ENCODE measurements around the gene NRXN3.
"Not testable (repeated sequence)": the region's sequence is repeated elsewhere in the genome, so short reads cannot be mapped to it uniquely, and the experiment has no call there.

Gene NRXN3

GRCh38 chr14:79735121-79735520 is 1564.9 kb downstream of the NRXN3 start:
- DNase-seq (ENCODE audit: low spot score), result no peak

DNA sequence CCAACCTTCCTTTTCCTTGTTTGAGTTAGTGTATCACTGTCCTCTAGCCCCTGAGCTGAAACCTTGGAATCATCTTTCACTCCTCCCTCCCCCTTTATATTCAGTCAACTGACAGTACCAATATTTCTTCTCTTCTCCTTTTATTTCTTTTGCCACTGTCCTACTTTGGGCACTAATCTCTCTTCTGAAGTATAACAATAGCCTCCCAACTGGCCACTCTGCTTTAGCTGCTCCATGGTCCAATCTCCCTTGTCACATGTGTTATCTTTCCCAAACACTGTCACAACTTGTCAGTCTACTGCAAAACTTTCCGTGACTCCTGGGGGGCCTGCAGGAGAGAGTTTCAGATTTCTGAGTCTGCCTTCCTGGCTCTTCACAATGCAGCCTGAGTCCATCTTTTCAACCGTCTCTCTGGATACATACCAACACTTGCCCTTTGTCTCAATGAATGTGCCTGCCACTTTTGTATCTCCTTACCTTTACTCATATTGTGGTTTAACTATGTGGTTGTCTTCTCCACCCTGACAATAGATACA is 1570.0 kb downstream of the NRXN3 start:
- no peak for DNase-seq (ENCODE audit: low spot score)

DNA sequence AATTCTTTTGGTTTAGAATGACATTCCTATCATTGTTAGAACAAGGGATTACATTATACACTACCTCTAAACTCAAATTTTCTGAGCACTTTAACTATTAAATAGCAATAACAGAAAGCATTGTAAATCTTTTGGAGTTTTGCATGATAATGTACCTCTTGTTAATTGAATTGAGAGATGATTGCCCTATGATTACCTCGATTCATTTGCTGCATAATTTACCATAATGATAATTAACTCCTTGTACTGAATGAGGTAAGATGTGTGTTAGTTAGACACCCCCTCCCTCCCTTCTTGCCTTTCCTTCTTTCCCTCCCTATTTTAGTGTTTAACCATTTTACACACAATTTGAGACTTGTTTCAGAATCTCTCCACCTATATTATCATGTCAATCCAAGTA is 1572.0 kb downstream of the NRXN3 start:
- no peak for DNase-seq (ENCODE audit: low spot score)

- no peak for DNase-seq (ENCODE audit: low spot score)
Observed at GRCh38 chr14:79745046-79745445, 1574.9 kb downstream of the NRXN3 start.

DNA sequence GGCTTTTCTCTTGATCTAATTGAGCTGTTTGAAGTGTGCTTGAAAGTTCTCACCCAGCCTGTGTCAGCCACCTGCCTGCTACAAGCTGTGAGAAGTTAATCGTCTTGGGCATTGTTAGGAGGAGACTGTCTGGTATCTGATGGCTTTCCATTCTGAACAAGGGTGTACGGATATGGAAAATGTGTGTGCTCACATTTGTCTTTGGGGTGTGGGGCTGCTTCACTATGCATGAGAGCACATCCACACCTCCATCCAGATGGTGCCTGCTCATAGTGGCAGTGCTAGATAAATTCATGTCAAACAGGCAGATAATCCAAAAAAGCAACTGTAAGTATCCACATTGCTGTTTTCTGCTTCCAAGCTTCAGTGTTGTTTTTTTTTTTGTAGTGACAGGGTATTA is 1578.9 kb downstream of the NRXN3 start:
- no peak for DNase-seq (ENCODE audit: low spot score)

DNA sequence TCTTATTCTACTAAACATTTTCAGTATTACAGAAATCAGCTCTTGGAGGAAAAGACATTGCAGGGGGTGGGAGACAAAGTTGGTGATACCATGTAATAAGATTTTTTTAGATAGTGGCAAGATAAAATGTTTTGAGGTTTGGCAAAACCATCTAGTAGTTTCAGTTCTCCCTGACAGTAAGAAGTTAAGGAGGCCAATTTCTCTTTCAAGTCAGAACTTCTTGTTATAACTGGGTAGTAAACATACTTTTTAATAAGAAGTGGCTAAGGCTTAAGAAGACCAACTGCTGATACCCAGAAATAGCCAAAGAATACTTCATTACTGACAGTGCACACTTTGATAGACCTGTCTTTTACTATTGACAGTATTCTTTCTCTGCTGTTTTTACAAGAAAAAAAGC is 1588.8 kb downstream of the NRXN3 start:
- DNase-seq (ENCODE audit: low spot score), result no peak

DNA sequence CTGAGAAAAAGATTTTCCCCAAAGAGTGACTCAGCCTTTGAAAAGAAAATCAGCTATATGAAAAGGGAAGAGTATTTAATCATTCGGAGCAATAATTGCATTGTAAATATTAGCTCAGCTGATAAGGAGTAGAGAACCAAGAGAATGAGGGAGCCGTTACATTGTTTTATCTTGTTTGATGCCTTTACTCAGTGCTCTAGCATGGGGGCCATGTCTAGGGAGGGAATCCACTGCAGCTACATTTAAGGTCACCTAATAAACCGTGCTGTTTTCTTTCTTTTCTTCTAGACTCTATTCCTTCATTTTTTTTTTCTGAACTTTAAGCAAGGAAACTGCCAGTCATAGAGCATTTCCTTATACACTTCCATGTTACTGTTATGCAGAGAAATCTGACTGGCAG is 1594.2 kb downstream of the NRXN3 start:
- no peak for DNase-seq (ENCODE audit: low spot score)

DNA sequence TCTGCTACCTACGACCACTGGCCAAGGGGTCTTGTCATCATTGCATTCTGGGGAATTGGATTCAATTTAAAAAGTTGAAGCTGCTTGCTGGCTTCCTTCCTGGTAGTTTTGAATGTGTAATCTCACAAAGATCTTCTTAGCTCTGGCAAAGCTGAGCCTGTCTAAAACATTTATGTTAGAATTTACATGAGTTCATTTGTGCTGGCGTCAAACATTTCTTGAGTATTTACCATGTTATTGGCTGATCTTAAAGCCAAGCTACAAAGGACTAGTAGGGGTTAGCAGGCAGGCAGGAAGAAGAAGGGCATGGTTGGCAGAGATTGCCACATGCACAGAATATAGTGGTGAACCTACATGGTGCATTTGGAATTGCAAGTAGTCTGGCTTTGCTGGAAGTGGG is 1596.3 kb downstream of the NRXN3 start:
- no peak for DNase-seq (ENCODE audit: low spot score)

- no peak for DNase-seq (ENCODE audit: low spot score)
Observed at GRCh38 chr14:79767251-79767650, 1597.1 kb downstream of the NRXN3 start.

DNA sequence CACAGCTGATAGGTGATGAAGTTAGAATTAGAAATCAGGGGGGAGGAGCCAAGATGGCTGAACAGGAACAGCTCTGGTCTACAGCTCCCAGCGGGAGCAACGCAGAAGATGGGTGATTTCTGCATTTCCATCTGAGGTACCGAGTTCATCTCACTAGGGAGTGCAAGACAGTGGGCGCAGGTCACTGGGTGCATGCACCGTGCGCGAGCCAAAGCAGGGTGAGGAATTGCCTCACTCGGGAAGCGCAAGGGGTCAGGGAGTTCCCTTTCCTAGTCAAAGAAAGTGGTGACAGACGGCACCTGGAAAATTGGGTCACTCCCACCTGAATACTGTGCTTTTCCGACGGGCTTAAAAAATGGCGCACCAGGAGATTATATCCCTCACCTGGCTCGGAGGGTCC is 1597.5 kb downstream of the NRXN3 start:
- not testable (repeated sequence) for DNase-seq (ENCODE audit: low spot score)

GRCh38 chr14:79781882-79782281 is 1611.7 kb downstream of the NRXN3 start:
- DNase-seq (ENCODE audit: low spot score), result no peak

- no peak for DNase-seq (ENCODE audit: low spot score)
Observed at GRCh38 chr14:79783041-79783440, 1612.9 kb downstream of the NRXN3 start.

DNA sequence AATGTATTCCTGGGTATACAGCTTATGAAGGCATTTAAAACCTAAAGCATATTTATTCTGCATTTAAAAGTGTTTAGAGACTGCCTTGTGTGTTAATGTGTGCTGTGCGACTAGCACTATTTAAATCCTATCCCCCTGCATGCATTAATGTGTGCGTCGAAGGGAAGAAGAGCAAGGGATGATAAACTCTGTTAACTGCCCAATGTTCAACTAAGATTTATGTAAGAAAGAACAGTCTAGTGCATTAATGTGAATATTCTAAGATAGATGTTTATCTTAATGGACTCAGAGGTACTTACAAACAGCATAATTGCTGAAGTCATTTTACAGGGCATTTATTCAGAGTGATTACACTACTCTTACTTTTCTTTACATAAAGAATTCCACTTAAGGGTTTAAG is 1616.3 kb downstream of the NRXN3 start:
- no peak for DNase-seq (ENCODE audit: low spot score)

- no peak for DNase-seq (ENCODE audit: low spot score)
Observed at GRCh38 chr14:79788346-79788745, 1618.2 kb downstream of the NRXN3 start.

- no peak for DNase-seq (ENCODE audit: low spot score)
Observed at GRCh38 chr14:79791055-79791732, 1621.0 kb downstream of the NRXN3 start.

GRCh38 chr14:79802093-79802492 is 1631.9 kb downstream of the NRXN3 start:
- DNase-seq (ENCODE audit: low spot score), result no peak

DNA sequence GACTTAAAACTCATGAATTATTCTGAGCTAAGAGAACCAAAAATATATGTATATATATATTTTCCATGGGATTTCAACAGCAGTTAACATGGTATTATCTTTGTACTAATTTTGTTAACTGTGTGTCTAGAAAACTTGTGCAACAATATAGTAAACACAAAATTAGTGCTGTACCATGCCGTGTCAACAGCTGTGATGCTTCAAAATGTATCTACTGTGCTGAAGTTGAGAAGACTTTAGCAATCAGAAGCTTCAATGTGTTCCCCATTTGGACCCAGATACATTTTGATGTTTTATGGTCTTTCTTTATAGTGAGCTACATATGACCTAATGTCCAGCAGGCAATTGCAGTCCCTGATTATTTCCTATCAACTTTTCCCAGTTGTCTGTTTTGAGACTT is 1635.5 kb downstream of the NRXN3 start:
- no peak for DNase-seq (ENCODE audit: low spot score)

GRCh38 chr14:79809849-79810612 is 1639.9 kb downstream of the NRXN3 start:
- no peak for DNase-seq (ENCODE audit: low spot score)

- DNase-seq (ENCODE audit: low spot score), result no peak
Observed at GRCh38 chr14:79820866-79821535, 1650.8 kb downstream of the NRXN3 start.

- DNase-seq (ENCODE audit: low spot score), result no peak
Observed at GRCh38 chr14:79822034-79822433, 1651.9 kb downstream of the NRXN3 start.

DNA sequence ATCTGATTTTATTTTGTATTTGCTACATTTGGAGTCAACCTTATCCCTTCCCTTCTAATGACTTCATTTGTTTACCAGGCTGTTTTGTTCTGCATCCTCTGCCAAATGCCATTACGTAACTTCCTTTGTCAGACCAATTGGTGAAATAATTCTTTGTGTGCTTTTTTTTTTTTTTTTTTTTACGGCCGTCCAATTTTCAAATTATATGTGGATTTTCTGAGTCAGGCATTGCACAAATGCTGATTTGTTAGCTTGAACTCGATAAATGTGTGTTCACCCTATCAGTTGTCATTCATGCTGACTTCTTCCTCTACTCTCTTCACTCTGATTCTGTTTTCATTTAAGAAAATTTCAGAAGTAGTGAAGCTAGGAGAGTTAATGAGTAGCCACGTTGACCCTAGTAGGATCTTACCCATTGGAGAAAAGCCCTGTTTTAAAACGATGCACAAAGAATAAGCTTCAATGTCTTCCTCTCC is 1654.9 kb downstream of the NRXN3 start:
- DNase-seq (ENCODE audit: low spot score), result no peak

DNA sequence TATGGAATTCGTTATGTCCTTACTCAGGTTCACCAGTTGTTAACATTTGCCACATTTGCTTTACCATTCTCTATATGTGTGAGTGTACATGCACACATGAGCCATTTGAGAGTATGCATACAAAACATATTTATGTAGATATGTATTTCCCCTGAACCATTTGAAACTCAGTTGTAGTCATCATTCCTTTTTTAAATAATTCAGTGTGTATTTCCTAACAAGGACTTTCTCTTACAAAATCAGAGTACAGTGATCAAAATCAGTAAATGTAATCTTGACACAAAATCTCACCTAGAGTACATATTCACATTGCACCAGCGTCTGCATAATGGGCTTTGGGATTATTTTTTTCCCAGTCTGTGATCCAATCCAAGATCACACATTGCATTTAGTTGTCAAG is 1656.2 kb downstream of the NRXN3 start:
- DNase-seq (ENCODE audit: low spot score), result no peak

All from germinal center (tissue), 1 donor.